Stimulated activated naive CD4-positive, alpha-beta T cell treated with Interleukin-2 at 50 U/mL for 16 hours (primary cell): ENCODE measurements around the gene PPL.
"Not testable (repeated sequence)": the region's sequence is repeated elsewhere in the genome, so short reads cannot be mapped to it uniquely, and the experiment has no call there.

Source experiments
- DNase-seq: peaks from one replicate; lab custom pipeline; 2025; lab: John Stamatoyannopoulos, UW

The PPL gene

GRCh38 chr16:4904942-4905615, 31.9 kb downstream of the PPL start:
- no peak for DNase-seq

GRCh38 chr16:4904108-4904941, 32.6 kb downstream of the PPL start:
- DNase-seq: no peak

- DNase-seq: no peak
These were observed 34.9 kb downstream of the PPL start for GRCh38 chr16:4902038-4902437.

- DNase-seq: no peak
These were observed 36.2 kb downstream of the PPL start for GRCh38 chr16:4900750-4901149.

- no peak for DNase-seq
These were observed 36.9 kb downstream of the PPL start for GRCh38 chr16:4900036-4900435.

- DNase-seq: no peak
These were observed 37.5 kb downstream of the PPL start for GRCh38 chr16:4899474-4899846.

- no peak for DNase-seq
These were observed 38.0 kb downstream of the PPL start for GRCh38 chr16:4898811-4899473.

- DNase-seq: no peak
These were observed 39.6 kb downstream of the PPL start for GRCh38 chr16:4897328-4897727.

GRCh38 chr16:4896761-4897160, 40.2 kb downstream of the PPL start:
- not testable (repeated sequence) for DNase-seq

- no peak for DNase-seq
These were observed 41.6 kb downstream of the PPL start for GRCh38 chr16:4895366-4895765.

- DNase-seq: no peak
These were observed 42.4 kb downstream of the PPL start for GRCh38 chr16:4894276-4895150.

- no peak for DNase-seq
These were observed 43.7 kb downstream of the PPL start for GRCh38 chr16:4893103-4893862.

- no peak for DNase-seq
These were observed 44.4 kb downstream of the PPL start for GRCh38 chr16:4892361-4893102.

GRCh38 chr16:4891886-4892216, 45.1 kb downstream of the PPL start:
- no peak for DNase-seq

- no peak for DNase-seq
These were observed 45.7 kb downstream of the PPL start for GRCh38 chr16:4891097-4891885.

GRCh38 chr16:4890686-4891085, 46.3 kb downstream of the PPL start:
- DNase-seq: no peak

- no peak for DNase-seq
These were observed 46.9 kb downstream of the PPL start for GRCh38 chr16:4890026-4890425.

- no peak for DNase-seq
These were observed 48.4 kb downstream of the PPL start for GRCh38 chr16:4888428-4889135.

GRCh38 chr16:4886151-4886550, 50.8 kb downstream of the PPL start:
- no peak for DNase-seq
